ENCODE results near the gene HS3ST6.

GRCh38 chr16:1959269-1960039 is 41.2 kb upstream of the HS3ST6 start, which contains the start of gene NDUFB10:
- peak in 5 of 6 experiments; percentile 25 to 73 (median 52) for TF ChIP-seq CTCF (IDR thresholded peaks at IDR 0.05)
- TF ChIP-seq POLR2A (IDR thresholded peaks at IDR 0.05), result peak; percentile 54 to 91

Data from thyroid gland (tissue), 4 donors.